CD4-positive, alpha-beta T cell (primary cell): Measurements from ENCODE around the gene MCC. TPM values are rescaled to one million over a fixed set of nuclear protein-coding genes. Genes with fewer than 3 reads are reported as not detected.

Experiments
- ATAC-seq: fragments of 200-7000 bp; cut with Tn5 transposase; one replicate; pipeline ENCODE4 v1.10.0; 2022; ENCODE audit warnings: mild to moderate bottlenecking; ENCODE audit not compliant: poor library complexity
- CTCF ChIA-PET: fragments of 350-600 bp; sonication (Branson Sonifier 250); formaldehyde crosslinking; loops from one replicate; lab custom pipeline; 2021; ENCODE audit warnings: antibody characterized with exemption, inconsistent platforms; lab: Charles Lee
- POLR2A ChIA-PET: fragments of 350-600 bp; sonication (Branson Sonifier 250); formaldehyde crosslinking; loops from one replicate; lab custom pipeline; 2021; ENCODE audit warnings: antibody characterized with exemption, inconsistent platforms; lab: Charles Lee
- DNase-seq, 14 experiments: peaks; one replicate each; pipeline ENCODE4 v3.0.0-alpha.2; 2013 to 2020; ENCODE audit warnings: mixed read lengths in 2 of 14
- H3K27ac ChIP-seq, 2 donors: one replicate each; pipeline versions ENCODE4 v1.5.1 to v1.7.0; 2013; ENCODE audit warnings: low read length in 2 of 2, low read depth in 1 of 2, mild to moderate bottlenecking in 1 of 2
- H3K27me3 ChIP-seq, 2 experiments: 1 replicate in 1 of 2; 2 replicates in 1 of 2; pipeline versions ENCODE4 v1.6.1 to v1.7.0; 2013; ENCODE audit warnings: low read length in 2 of 2, control low read depth in 1 of 2, mild to moderate bottlenecking in 1 of 2, moderate library complexity in 1 of 2; ENCODE audit not compliant: insufficient read depth in 2 of 2, control insufficient read depth in 1 of 2
- H3K36me3 ChIP-seq: one replicate; pipeline ENCODE4 v1.6.1; 2013; ENCODE audit warnings: low read length, control low read depth; ENCODE audit not compliant: insufficient read depth
- H3K4me1 ChIP-seq: one replicate; pipeline ENCODE4 v1.6.1; 2013; ENCODE audit warnings: low read length, control low read depth; ENCODE audit not compliant: insufficient read depth
- H3K4me3 ChIP-seq: one replicate; pipeline ENCODE4 v1.5.1; 2013; ENCODE audit warnings: mild to moderate bottlenecking, low read length, moderate library complexity
- H3K9me3 ChIP-seq, 2 experiments: 1 replicate in 1 of 2; 2 replicates in 1 of 2; pipeline versions ENCODE4 v1.6.1 to v1.7.0; 2013; ENCODE audit warnings: low read length in 2 of 2, mild to moderate bottlenecking in 2 of 2, control low read depth in 1 of 2, moderate library complexity in 1 of 2; ENCODE audit not compliant: control insufficient read depth in 1 of 2, insufficient read depth in 1 of 2
- H3K27ac Mint-ChIP-seq: one replicate; pipeline ENCODE4 v1.8.0; 2020; ENCODE audit warnings: mixed read lengths
- H3K27me3 Mint-ChIP-seq: one replicate; pipeline ENCODE4 v1.8.0; 2021; ENCODE audit warnings: mixed read lengths
- H3K36me3 Mint-ChIP-seq: one replicate; pipeline ENCODE4 v1.8.0; 2021; ENCODE audit warnings: low read depth, mixed read lengths
- H3K4me1 Mint-ChIP-seq: one replicate; pipeline ENCODE4 v1.8.0; 2021; ENCODE audit warnings: low read depth, mixed read lengths
- H3K4me3 Mint-ChIP-seq: one replicate; pipeline ENCODE4 v1.8.0; 2020; ENCODE audit warnings: mild to moderate bottlenecking, mixed read lengths
- H3K9me3 Mint-ChIP-seq: one replicate; pipeline ENCODE4 v1.8.0; 2020; ENCODE audit warnings: mixed read lengths
- intact Hi-C, 2 experiments: fragments of 100-400 bp; cut with DNase I in 1 of 2; cut with micrococcal nuclease in 1 of 2; formaldehyde crosslinking; loops; one replicate each; pipeline versions ENCODE4 v1.15.1 to v1.9.0; 2023 to 2025; cut with DNase I, micrococcal nuclease
- total RNA-seq, 174 experiments: library from RNA in 2 of 174; stranded (reverse) in 2 of 174; gene quantifications; one replicate each; pipeline ENCODE4 v1.2.3 and lab custom pipeline; 2021 to 2026
- TF ChIP-seq, protein P1 (sequence below): fragments of 200-600 bp; IDR thresholded peaks from one replicate; pipeline ENCODE4 v1.8.0; 2022; ENCODE audit warnings: antibody characterized with exemption, mild to moderate bottlenecking

Gene MCC
- total RNA-seq, 2 experiments from 2014 or later, result 3.2 to 3.3 TPM

GRCh38 chr5:113518884-113519283, 30.6 kb upstream of the MCC start:
- H3K27ac ChIP-seq, result no peak overlapping the region
- H3K36me3 Mint-ChIP-seq, result peaks cover 47% of the 10 kb centered on the region
- DNase-seq (no peak), ATAC-seq (no peak)
- H3K4me1 ChIP-seq, result peaks cover 7% of the 10 kb centered on the region
- H3K27ac Mint-ChIP-seq, result no peak overlapping the region
- no peak overlapping the region for H3K4me3 Mint-ChIP-seq
- peaks cover 12% of the 10 kb centered on the region for H3K36me3 ChIP-seq
- intact Hi-C loops, result loop anchor here (5.0 to 10.0 kb wide), 5 partner anchors 494 to 1354 kb away; partner anchors contain the start of genes REEP5 (in 1 of the 2) and SRP19 (in 1 of the 2)
- H3K9me3 ChIP-seq, result no peaks in the 10 kb centered on the region
- TF ChIP-seq, protein P1, sequence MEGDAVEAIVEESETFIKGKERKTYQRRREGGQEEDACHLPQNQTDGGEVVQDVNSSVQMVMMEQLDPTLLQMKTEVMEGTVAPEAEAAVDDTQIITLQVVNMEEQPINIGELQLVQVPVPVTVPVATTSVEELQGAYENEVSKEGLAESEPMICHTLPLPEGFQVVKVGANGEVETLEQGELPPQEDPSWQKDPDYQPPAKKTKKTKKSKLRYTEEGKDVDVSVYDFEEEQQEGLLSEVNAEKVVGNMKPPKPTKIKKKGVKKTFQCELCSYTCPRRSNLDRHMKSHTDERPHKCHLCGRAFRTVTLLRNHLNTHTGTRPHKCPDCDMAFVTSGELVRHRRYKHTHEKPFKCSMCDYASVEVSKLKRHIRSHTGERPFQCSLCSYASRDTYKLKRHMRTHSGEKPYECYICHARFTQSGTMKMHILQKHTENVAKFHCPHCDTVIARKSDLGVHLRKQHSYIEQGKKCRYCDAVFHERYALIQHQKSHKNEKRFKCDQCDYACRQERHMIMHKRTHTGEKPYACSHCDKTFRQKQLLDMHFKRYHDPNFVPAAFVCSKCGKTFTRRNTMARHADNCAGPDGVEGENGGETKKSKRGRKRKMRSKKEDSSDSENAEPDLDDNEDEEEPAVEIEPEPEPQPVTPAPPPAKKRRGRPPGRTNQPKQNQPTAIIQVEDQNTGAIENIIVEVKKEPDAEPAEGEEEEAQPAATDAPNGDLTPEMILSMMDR, result no peak
- peaks cover 72% of the 10 kb centered on the region for H3K4me1 Mint-ChIP-seq
- POLR2A ChIA-PET, result no interaction called here
- no peaks in the 10 kb centered on the region for H3K27me3 Mint-ChIP-seq
- H3K9me3 Mint-ChIP-seq, result no peaks in the 10 kb centered on the region
- H3K4me3 ChIP-seq, result no peak overlapping the region
- H3K27me3 ChIP-seq, result no peaks in the 10 kb centered on the region
- CTCF ChIA-PET, result interaction anchor here (0.7 kb wide), 1 partner anchor 539 kb away, joined by 3 read pairs; no protein-coding TSS in a partner anchor

GRCh38 chr5:113514289-113514635, 26.0 kb upstream of the MCC start:
- ChIA-PET POLR2A (interaction anchor here (0.6 to 2.8 kb wide), 8 partner anchors 9 to 1711 kb away, joined by 4 to 19 read pairs (median 7); partner anchors contain the start of genes DCP2 and MCC), CTCF (interaction anchor here (1.2 to 1.4 kb wide), 3 partner anchors 179 to 666 kb away, joined by 3 to 4 read pairs (median 3); no protein-coding TSS in a partner anchor)
- DNase-seq (no peak), ATAC-seq (no peak)
- Mint-ChIP-seq H3K4me3 (peak overlapping the region; percentile 90), H3K27me3 (peaks cover 17% of the 10 kb centered on the region), H3K27ac (peak overlapping the region; percentile 85), H3K9me3 (no peaks in the 10 kb centered on the region), H3K36me3 (peaks cover 27% of the 10 kb centered on the region), H3K4me1 (peaks cover 43% of the 10 kb centered on the region)
- Histone ChIP-seq H3K4me3 (peak overlapping the region; percentile 70), H3K27me3 (peaks cover 0 to 5% of the 10 kb centered on the region in 2 experiments), H3K4me1 (peaks cover 9% of the 10 kb centered on the region), H3K9me3 (no peaks in the 10 kb centered on the region), H3K36me3 (peaks cover 2% of the 10 kb centered on the region), H3K27ac (peak overlapping the region; percentile 71 to 74)
- TF ChIP-seq, protein P1, result no peak
- intact Hi-C loops, result loop anchor here (5.0 to 10.0 kb wide), 6 partner anchors 182 to 1349 kb away; partner anchors contain the start of genes DCP2 (in 2 of the 2) and SRP19 (in 1 of the 2)

GRCh38 chr5:113513384-113514288, 25.4 kb upstream of the MCC start, which contains the start of gene YTHDC2:
Gene YTHDC2, plus strand, starts transcription at chr5:113513694. Its CDS starts 202 bp downstream, at chr5:113513896.
- H3K27ac ChIP-seq, result peak within 1 kb of the TSS; percentile 71 to 74
- no peaks in the 10 kb centered on the region for H3K9me3 ChIP-seq
- TF ChIP-seq, protein P1, result peak; percentile 24
- peaks cover 42% of the 10 kb centered on the region for H3K4me1 Mint-ChIP-seq
- ATAC-seq (peak; percentile 95), DNase-seq (peak; percentile 76 to 95 (median 84))
- H3K4me1 ChIP-seq, result peaks cover 9% of the 10 kb centered on the region
- peaks cover 23% of the 10 kb centered on the region for H3K27me3 Mint-ChIP-seq
- peaks cover 0 to 10% of the 10 kb centered on the region in 2 experiments for H3K27me3 ChIP-seq
- H3K9me3 Mint-ChIP-seq, result no peaks in the 10 kb centered on the region
- POLR2A ChIA-PET, result interaction anchor here (0.6 to 2.8 kb wide), 12 partner anchors 9 to 1353 kb away, joined by 3 to 19 read pairs (median 4); partner anchors contain the start of genes DCP2 and MCC
- peak within 1 kb of the TSS; percentile 90 for H3K4me3 Mint-ChIP-seq
- CTCF ChIA-PET, result interaction anchor here (0.8 to 1.4 kb wide), 5 partner anchors 24 to 666 kb away, joined by 3 to 4 read pairs (median 3); no protein-coding TSS in a partner anchor
- H3K36me3 Mint-ChIP-seq, result peaks cover 27% of the 10 kb centered on the region
- no peaks in the 10 kb centered on the region for H3K36me3 ChIP-seq
- intact Hi-C loops, result loop anchor here (2.0 to 10.0 kb wide), 7 partner anchors 135 to 1349 kb away; partner anchors contain the start of genes DCP2 (in 2 of the 2) and SRP19 (in 1 of the 2)
- peak within 1 kb of the TSS; percentile 70 for H3K4me3 ChIP-seq
- H3K27ac Mint-ChIP-seq, result peak within 1 kb of the TSS; percentile 85
